ENCODE measurements around the gene FGFR2. TPM values are rescaled to one million over a fixed set of nuclear protein-coding genes. Genes with fewer than 3 reads are reported as not detected.

Gene FGFR2
- total RNA-seq, 4 donors from 2014 or later: 41.6 to 79.3 (median 60.5) TPM

DNA sequence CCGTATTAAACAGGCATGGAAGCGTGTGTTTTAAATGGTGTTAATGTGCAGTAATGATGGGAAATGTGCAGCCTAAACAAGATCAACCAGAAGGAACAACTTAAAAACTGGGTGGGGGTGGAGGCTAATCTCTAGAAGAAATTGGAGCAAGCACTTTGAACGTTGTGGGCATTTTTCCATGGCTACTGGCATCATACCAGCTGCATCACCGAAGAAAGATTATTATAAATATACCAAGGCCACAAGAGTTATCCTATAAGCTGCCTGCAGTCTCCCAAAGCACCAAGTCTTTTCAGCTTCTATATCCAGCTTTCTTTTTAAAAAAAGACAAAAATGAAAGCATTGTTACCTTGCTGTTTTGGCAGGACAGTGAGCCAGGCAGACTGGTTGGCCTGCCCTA, 79.9 kb downstream of the FGFR2 start:
- peaks cover under 1 to 17% (median 7%) of the 10 kb centered on the region in 3 donors for H3K4me1 ChIP-seq
- TF ChIP-seq, protein P1, sequence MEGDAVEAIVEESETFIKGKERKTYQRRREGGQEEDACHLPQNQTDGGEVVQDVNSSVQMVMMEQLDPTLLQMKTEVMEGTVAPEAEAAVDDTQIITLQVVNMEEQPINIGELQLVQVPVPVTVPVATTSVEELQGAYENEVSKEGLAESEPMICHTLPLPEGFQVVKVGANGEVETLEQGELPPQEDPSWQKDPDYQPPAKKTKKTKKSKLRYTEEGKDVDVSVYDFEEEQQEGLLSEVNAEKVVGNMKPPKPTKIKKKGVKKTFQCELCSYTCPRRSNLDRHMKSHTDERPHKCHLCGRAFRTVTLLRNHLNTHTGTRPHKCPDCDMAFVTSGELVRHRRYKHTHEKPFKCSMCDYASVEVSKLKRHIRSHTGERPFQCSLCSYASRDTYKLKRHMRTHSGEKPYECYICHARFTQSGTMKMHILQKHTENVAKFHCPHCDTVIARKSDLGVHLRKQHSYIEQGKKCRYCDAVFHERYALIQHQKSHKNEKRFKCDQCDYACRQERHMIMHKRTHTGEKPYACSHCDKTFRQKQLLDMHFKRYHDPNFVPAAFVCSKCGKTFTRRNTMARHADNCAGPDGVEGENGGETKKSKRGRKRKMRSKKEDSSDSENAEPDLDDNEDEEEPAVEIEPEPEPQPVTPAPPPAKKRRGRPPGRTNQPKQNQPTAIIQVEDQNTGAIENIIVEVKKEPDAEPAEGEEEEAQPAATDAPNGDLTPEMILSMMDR (IDR thresholded peaks at IDR 0.05): no peak
- no peak for TF ChIP-seq POLR2AphosphoS5 (IDR thresholded peaks at IDR 0.05)
- WGBS, 2 donors (ENCODE audit: low coverage in 1 of 2): 46 to 60% methylated on average over 4 of the region's 4 CpGs
- no peak for ATAC-seq
- no peak overlapping the region for H3K4me3 ChIP-seq
- no peak overlapping the region for H3K27ac ChIP-seq
- H3K27me3 ChIP-seq: no peaks in the 10 kb centered on the region
- no peaks in the 10 kb centered on the region for H3K9me3 ChIP-seq
- H3K36me3 ChIP-seq: peaks cover 0 to 12% of the 10 kb centered on the region in 2 donors

- no peak for ATAC-seq
- no peak overlapping the region for H3K27ac ChIP-seq
- H3K27me3 ChIP-seq: no peaks in the 10 kb centered on the region
- peaks cover 0 to 21% of the 10 kb centered on the region in 2 donors for H3K36me3 ChIP-seq
- H3K4me3 ChIP-seq: no peak overlapping the region
- TF ChIP-seq EP300 (IDR thresholded peaks at IDR 0.05) (no peak), POLR2AphosphoS5 (IDR thresholded peaks at IDR 0.05) (no peak), POLR2A (IDR thresholded peaks at IDR 0.05) (no peak)
- TF ChIP-seq, protein P1 (IDR thresholded peaks at IDR 0.05): no peak
- H3K9me3 ChIP-seq: no peaks in the 10 kb centered on the region
- 65 to 72% methylated on average over 8 of the region's 8 CpGs for WGBS, 2 donors (ENCODE audit: low coverage in 1 of 2)
- H3K4me1 ChIP-seq: peaks cover 0 to 8% (median 0%) of the 10 kb centered on the region in 3 donors
These were observed 82.0 kb downstream of the FGFR2 start for GRCh38 chr10:121516093-121516865.

DNA sequence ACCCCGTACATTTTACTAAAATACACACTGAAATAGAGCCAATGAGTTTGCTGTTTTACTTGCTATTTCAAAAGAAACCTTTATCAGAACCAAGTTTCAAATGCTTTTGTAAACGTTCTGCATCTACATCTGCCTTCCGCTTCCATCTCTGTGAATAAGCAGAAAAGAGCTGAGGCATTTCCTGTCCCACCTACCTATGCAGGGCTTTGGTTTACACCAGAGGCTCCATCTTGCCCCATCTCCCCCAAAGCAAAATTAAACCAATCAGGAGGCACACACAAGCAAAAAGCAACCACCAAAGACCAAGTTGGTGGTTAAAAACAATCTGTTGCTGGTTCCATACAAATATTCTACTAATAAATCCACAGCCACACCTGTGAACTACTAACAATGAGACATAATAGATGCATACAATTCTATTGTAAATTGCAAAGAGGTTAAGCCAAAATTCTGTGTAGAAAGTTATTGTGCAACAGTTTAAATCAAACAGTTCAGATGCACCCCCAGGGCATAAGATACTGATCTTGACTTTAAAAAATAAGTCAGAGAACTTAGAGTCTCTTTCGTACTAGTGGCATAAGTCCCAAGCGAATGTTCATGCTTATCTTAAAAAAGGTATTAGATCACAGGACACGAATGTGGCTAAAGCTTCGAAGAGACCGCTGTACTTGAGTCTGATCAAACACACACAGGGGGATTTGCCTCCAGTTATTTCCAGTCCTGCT, 83.9 kb downstream of the FGFR2 start:
- Histone ChIP-seq H3K4me3 (no peak overlapping the region), H3K27me3 (no peaks in the 10 kb centered on the region), H3K27ac (no peak overlapping the region), H3K9me3 (no peaks in the 10 kb centered on the region), H3K4me1 (peaks cover 0 to 8% (median 0%) of the 10 kb centered on the region in 3 donors), H3K36me3 (peaks cover 0 to 21% of the 10 kb centered on the region in 2 donors)
- 83 to 95% methylated on average over 8 of the region's 8 CpGs for WGBS, 2 donors (ENCODE audit: low coverage in 1 of 2)
- no peak for ATAC-seq
- TF ChIP-seq EP300 (IDR thresholded peaks at IDR 0.05): no peak
- TF ChIP-seq, protein P1 (IDR thresholded peaks at IDR 0.05): no peak
- TF ChIP-seq POLR2AphosphoS5 (IDR thresholded peaks at IDR 0.05): no peak
- no peak for TF ChIP-seq POLR2A (IDR thresholded peaks at IDR 0.05)

- Histone ChIP-seq H3K27me3 (no peaks in the 10 kb centered on the region), H3K4me3 (no peak overlapping the region), H3K4me1 (no peaks in the 10 kb centered on the region), H3K27ac (no peak overlapping the region), H3K9me3 (no peaks in the 10 kb centered on the region), H3K36me3 (peaks cover 0 to 21% of the 10 kb centered on the region in 2 donors)
- TF ChIP-seq POLR2AphosphoS5 (IDR thresholded peaks at IDR 0.05) (no peak), EP300 (IDR thresholded peaks at IDR 0.05) (no peak), POLR2A (IDR thresholded peaks at IDR 0.05) (no peak)
- TF ChIP-seq, protein P1 (IDR thresholded peaks at IDR 0.05): no peak
- 79 to 96% methylated on average over 4 to 5 of the region's 5 CpGs for WGBS, 2 donors (ENCODE audit: low coverage in 1 of 2)
- ATAC-seq: no peak
These were observed 86.3 kb downstream of the FGFR2 start for GRCh38 chr10:121511943-121512342.
